VCaP (cell line): ENCODE data around the gene RALA.

Source experiments
- H3K27ac ChIP-seq: fragments of 450-650 bp; 2 replicates; pipeline ENCODE4 v1.5.1; 2017
- TF ChIP-seq, protein P1 (sequence below): fragments of 450-650 bp; conservative IDR thresholded peaks from 2 replicates; pipeline ENCODE4 v1.5.1; 2017; ENCODE audit warnings: mild to moderate bottlenecking, moderate library complexity

Gene RALA

DNA sequence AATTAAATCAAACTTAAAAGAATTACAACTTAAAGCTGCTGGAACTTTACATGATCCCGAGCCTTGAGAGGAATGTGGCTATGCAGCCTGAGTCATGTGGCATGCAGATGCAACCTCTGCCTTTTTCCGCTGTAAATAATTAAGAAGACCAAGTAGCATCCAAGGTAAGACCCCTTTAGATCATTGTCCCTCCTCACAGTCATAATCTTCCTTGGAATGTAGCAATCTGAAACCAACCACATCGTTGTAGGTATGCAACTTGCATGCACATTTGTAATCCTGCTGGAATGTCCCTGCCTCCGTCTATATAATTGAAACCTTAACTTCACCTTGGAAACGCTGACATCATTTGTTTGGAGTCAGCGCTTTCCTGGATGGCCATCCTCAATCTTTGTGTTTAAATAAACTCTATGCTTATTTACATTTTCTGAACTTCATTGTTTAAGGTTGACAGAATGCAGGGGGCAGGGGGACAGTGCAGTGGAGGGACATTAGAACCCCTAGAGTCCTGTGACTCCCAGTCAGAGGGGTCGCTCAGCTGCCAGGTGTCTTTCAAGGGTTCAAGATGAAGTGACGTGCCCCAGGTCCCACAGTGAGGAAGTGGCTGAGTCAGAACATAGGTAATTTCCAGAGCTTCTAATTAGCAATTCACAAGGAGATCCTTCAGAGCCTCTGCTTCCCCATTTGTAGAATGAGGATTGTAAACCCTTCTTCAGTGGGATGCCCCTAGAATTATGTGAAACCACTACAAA, 110.7 kb downstream of the RALA start:
- peak overlapping the region; percentile 69 for H3K27ac ChIP-seq
- TF ChIP-seq, protein P1, sequence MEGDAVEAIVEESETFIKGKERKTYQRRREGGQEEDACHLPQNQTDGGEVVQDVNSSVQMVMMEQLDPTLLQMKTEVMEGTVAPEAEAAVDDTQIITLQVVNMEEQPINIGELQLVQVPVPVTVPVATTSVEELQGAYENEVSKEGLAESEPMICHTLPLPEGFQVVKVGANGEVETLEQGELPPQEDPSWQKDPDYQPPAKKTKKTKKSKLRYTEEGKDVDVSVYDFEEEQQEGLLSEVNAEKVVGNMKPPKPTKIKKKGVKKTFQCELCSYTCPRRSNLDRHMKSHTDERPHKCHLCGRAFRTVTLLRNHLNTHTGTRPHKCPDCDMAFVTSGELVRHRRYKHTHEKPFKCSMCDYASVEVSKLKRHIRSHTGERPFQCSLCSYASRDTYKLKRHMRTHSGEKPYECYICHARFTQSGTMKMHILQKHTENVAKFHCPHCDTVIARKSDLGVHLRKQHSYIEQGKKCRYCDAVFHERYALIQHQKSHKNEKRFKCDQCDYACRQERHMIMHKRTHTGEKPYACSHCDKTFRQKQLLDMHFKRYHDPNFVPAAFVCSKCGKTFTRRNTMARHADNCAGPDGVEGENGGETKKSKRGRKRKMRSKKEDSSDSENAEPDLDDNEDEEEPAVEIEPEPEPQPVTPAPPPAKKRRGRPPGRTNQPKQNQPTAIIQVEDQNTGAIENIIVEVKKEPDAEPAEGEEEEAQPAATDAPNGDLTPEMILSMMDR = no peak

- TF ChIP-seq, protein P1 = no peak
- no peak overlapping the region for H3K27ac ChIP-seq
Measured at GRCh38 chr7:39734633-39735004, 111.2 kb downstream of the RALA start.

GRCh38 chr7:39735903-39736302, 112.5 kb downstream of the RALA start:
- no peak overlapping the region for H3K27ac ChIP-seq
- TF ChIP-seq, protein P1 = no peak

- no peak overlapping the region for H3K27ac ChIP-seq
- TF ChIP-seq, protein P1 = peak; percentile 27; the same call in 1 of the 2 replicates
Measured at GRCh38 chr7:39741942-39742623, 118.7 kb downstream of the RALA start.

DNA sequence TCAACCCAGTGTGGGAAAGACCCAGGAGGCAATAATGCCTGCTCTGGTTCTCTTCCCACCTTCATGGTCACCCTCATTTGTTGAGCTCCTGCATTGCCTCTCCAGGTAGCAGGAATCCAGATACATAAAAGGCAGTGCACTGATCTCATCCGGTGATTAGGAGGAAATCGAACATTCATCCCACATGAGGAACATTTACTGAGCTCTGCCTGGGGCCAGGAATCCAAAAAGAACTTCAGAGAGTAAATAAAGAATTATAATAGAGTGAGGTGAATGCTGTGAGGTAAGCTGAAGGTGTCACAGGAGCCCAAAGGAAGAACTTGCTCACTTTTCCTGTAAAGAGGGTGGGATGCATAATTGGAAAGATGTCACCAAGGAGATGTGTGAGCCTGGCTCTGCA, 121.2 kb downstream of the RALA start:
- H3K27ac ChIP-seq = no peak overlapping the region
- TF ChIP-seq, protein P1 = no peak

- TF ChIP-seq, protein P1 = no peak
- H3K27ac ChIP-seq = no peak overlapping the region
Measured at GRCh38 chr7:39745320-39745719, 121.9 kb downstream of the RALA start.

DNA sequence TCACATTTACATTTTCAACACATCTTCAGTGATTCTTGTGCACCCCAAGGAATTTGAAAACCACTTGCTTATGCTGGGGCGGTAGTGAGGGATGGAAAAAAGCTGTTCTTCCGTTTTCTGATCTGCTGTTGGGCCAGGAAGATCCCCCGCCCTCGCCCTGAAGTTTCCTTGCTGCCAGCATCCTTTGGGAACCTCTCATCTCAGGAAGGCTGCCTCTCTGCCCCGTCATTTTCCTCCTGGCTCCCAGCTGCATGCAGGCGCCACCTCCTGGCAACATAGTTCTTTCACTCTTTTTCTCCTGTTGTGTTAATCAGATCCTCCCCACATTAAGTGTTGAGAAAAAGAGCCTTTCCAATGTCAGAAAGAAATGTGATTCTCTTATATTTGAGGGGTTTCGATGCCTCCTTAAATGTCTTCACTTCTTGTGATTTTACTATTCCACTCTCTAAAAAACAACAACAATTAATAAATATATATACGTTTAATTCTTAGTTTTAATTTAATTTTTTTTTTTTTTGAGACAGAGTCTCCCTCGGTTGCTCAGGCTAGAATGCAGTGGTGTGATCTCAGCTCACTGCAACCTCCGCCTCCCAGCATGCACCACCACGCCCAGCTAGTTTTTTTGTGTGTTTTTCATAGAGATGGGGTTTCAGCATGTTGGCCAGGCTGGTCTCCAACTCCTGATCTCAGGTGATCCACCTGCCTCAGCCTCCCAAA, 122.9 kb downstream of the RALA start:
- no peak overlapping the region for H3K27ac ChIP-seq
- TF ChIP-seq, protein P1 = peak; percentile 98
